Measurements from ENCODE around the gene ANKRD33.

ANKRD33 gene

DNA sequence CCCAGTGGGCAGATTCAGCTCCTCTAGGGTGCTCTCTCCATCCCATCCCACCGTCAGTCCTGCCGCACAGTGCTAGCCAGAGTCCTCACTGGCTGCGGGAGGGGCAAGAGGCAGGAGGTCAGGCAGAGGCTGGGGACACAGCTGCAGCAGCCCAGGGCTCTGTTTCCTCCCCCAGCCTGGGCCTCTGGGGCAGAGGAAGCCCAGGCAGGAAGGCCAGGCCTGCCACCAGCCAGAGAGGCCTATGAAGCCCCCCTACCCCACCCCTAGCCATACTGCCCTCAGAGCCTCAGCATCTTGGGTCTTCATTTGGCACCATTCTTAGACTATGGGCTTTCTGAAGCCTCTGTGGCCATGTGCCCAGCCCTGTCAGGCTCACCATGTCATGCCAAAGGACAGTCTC, 22.8 kb downstream of the ANKRD33 start:
- H3K4me1 ChIP-seq (ENCODE audit: control insufficient read depth, insufficient read depth, low read length), result peaks cover 10% of the 10 kb centered on the region
- peaks cover 40% of the 10 kb centered on the region for H3K27me3 ChIP-seq (ENCODE audit: control insufficient read depth, insufficient read depth, low read length, poor library complexity, severe bottlenecking)
- no peak overlapping the region for H3K4me3 ChIP-seq (ENCODE audit: insufficient read depth, low read depth, low read length)
- H3K9me3 ChIP-seq (ENCODE audit: control insufficient read depth, low read length), result no peaks in the 10 kb centered on the region
- H3K27ac ChIP-seq (ENCODE audit: insufficient read depth, low read depth, low read length, poor library complexity, severe bottlenecking), result no peak overlapping the region
- WGBS, 2 experiments, result 73 to 81% methylated on average over 3 of the region's 3 CpGs
- H3K36me3 ChIP-seq (ENCODE audit: control insufficient read depth, insufficient read depth, low read length), result no peaks in the 10 kb centered on the region

DNA sequence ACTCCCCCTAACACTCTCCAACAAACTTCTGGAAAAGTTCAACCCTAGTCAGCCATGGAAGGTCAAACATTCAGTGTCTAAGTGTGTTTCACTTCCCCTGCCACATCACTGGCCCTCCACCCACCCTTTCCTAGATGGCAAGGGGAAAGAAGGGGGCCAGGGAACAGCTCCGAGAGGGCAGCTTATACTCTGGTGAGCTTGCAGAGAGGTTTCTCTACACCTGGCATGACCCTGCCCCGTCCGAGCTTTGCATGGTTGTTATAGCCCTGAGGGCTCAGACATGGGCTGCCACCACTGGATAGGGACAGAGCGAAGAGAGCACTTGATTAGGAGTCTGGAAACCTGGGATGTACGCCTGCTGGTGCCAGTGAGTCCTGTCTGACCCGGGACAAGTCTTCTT, 23.4 kb downstream of the ANKRD33 start:
- peaks cover 34% of the 10 kb centered on the region for H3K27me3 ChIP-seq (ENCODE audit: control insufficient read depth, insufficient read depth, low read length, poor library complexity, severe bottlenecking)
- H3K27ac ChIP-seq (ENCODE audit: insufficient read depth, low read depth, low read length, poor library complexity, severe bottlenecking), result no peak overlapping the region
- H3K4me3 ChIP-seq (ENCODE audit: insufficient read depth, low read depth, low read length), result no peak overlapping the region
- H3K36me3 ChIP-seq (ENCODE audit: control insufficient read depth, insufficient read depth, low read length), result no peaks in the 10 kb centered on the region
- no peaks in the 10 kb centered on the region for H3K9me3 ChIP-seq (ENCODE audit: control insufficient read depth, low read length)
- WGBS, 2 experiments, result 85 to 86% methylated on average over 6 of the region's 6 CpGs
- peaks cover 10% of the 10 kb centered on the region for H3K4me1 ChIP-seq (ENCODE audit: control insufficient read depth, insufficient read depth, low read length)

DNA sequence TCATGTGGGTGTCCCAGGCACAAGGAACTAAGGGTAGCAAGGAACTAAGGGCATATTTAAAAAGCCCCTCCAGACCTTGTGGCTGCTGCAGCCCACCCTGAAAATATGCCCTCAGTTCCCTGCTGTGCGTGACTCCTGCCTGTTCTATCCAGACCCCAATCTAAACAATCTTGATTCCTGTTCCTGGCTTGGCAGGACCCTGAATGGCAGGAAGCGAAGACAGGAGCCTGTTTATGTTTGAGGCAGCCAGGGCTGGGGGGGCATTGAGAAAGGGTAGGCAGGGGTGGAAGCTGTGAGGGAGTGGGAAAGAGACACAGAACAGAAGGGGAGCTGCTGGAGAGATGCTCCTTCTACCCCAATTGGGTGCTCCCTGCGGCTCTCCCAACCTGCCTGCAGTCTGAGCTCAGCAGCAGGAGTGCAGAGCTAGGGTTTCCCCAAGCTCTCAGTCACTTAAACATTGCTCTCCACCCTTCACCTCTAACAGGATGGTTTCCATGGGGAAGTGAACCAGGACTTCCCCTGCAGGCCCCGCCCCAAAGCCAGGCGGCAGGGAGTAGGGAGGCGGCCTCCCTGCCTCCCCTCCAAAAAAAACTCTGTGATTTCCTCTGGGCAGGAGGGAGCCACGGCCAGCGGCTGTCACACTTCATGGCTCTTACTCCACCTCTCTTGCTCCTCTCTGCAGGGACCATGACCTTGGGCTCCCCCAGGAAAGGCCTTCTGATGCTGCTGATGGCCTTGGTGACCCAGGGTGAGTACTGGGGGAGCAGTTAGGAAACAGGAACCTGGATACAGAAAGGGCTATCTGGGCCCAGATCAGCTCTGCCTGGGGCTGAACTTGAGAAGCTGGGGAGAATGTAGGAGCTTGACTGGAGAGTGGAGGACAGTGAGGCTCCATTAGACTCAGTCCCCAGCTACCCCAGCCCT, 24.1 kb downstream of the ANKRD33 start:
- Histone ChIP-seq H3K27me3 (ENCODE audit: control insufficient read depth, insufficient read depth, low read length, poor library complexity, severe bottlenecking) (peaks cover 27% of the 10 kb centered on the region), H3K27ac (ENCODE audit: insufficient read depth, low read depth, low read length, poor library complexity, severe bottlenecking) (no peak overlapping the region), H3K4me3 (ENCODE audit: insufficient read depth, low read depth, low read length) (no peak overlapping the region), H3K4me1 (ENCODE audit: control insufficient read depth, insufficient read depth, low read length) (peaks cover 8% of the 10 kb centered on the region), H3K9me3 (ENCODE audit: control insufficient read depth, low read length) (no peaks in the 10 kb centered on the region), H3K36me3 (ENCODE audit: control insufficient read depth, insufficient read depth, low read length) (no peaks in the 10 kb centered on the region)
- 70 to 73% methylated on average over 8 of the region's 8 CpGs for whole genome bisulfite sequencing, 2 experiments

DNA sequence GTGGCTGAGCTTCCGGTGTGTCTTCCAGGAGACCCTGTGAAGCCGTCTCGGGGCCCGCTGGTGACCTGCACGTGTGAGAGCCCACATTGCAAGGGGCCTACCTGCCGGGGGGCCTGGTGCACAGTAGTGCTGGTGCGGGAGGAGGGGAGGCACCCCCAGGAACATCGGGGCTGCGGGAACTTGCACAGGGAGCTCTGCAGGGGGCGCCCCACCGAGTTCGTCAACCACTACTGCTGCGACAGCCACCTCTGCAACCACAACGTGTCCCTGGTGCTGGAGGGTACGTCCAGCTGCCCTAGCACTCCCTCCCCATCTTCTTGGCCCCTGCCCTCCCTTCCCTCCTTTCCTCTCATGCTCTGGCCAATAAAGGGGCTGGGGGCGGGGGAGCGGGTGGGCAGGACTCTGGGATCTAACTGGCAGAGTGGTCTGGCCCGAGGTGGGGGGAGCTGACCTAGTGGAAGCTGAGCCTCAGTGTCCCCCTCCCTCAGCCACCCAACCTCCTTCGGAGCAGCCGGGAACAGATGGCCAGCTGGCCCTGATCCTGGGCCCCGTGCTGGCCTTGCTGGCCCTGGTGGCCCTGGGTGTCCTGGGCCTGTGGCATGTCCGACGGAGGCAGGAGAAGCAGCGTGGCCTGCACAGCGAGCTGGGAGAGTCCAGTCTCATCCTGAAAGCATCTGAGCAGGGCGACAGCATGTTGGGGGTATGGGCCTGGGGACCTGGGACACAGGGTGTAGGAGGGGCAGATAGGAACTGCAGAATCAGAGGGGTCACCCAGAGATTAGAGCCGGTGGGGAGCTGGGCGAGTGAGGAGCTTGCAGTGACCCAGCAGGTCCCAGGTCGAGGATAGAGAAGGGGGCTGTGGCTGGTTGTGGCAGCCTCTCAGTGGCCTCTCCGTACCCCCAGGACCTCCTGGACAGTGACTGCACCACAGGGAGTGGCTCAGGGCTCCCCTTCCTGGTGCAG, 25.4 kb downstream of the ANKRD33 start:
- no peak overlapping the region for H3K4me3 ChIP-seq (ENCODE audit: insufficient read depth, low read depth, low read length)
- H3K27ac ChIP-seq (ENCODE audit: insufficient read depth, low read depth, low read length, poor library complexity, severe bottlenecking), result no peak overlapping the region
- peaks cover 6% of the 10 kb centered on the region for H3K4me1 ChIP-seq (ENCODE audit: control insufficient read depth, insufficient read depth, low read length)
- peaks cover 14% of the 10 kb centered on the region for H3K27me3 ChIP-seq (ENCODE audit: control insufficient read depth, insufficient read depth, low read length, poor library complexity, severe bottlenecking)
- H3K9me3 ChIP-seq (ENCODE audit: control insufficient read depth, low read length), result no peaks in the 10 kb centered on the region
- WGBS, 2 experiments, result 82% methylated on average over 30 of the region's 30 CpGs
- H3K36me3 ChIP-seq (ENCODE audit: control insufficient read depth, insufficient read depth, low read length), result no peaks in the 10 kb centered on the region

DNA sequence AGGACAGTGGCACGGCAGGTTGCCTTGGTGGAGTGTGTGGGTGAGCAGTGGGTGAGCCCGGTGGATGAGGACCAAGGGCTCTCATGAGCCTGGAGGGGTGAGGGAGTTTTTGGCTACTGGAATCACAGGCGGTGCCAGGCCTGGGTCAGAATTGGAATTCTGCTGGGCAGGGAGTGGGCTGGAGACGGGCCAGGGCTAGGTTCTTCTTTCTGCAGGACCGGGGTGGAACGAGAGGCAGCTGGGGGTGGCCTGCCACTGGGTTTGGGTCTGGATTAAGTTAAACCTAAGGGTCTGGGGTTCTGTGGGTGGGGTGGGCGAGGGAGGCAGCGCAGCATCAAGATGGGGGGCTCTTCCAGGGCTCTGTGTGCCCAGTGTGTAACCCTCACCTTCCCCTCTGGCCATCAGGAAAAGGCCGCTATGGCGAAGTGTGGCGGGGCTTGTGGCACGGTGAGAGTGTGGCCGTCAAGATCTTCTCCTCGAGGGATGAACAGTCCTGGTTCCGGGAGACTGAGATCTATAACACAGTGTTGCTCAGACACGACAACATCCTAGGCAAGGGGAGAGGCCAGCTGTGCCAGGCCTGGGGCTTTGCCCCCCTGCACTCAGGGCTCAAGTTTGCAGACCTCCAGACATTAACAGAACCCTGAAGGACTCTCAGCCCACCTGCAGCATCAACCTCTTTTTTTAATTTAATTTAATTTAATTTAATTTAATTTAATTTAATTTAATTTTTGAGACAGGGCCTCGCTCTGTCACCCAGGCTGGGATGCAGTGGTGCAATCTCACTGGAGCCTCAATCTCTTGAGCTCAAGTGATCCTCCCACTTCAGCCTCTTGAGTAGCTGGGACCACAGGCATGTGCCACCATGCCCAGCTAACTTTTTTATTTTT, 26.4 kb downstream of the ANKRD33 start:
- H3K9me3 ChIP-seq (ENCODE audit: control insufficient read depth, low read length), result no peaks in the 10 kb centered on the region
- WGBS, 2 experiments, result 94 to 95% methylated on average over 17 of the region's 17 CpGs
- no peak overlapping the region for H3K27ac ChIP-seq (ENCODE audit: insufficient read depth, low read depth, low read length, poor library complexity, severe bottlenecking)
- H3K27me3 ChIP-seq (ENCODE audit: control insufficient read depth, insufficient read depth, low read length, poor library complexity, severe bottlenecking), result peaks cover 5% of the 10 kb centered on the region
- H3K4me1 ChIP-seq (ENCODE audit: control insufficient read depth, insufficient read depth, low read length), result peaks cover 6% of the 10 kb centered on the region
- no peaks in the 10 kb centered on the region for H3K36me3 ChIP-seq (ENCODE audit: control insufficient read depth, insufficient read depth, low read length)
- no peak overlapping the region for H3K4me3 ChIP-seq (ENCODE audit: insufficient read depth, low read depth, low read length)

DNA sequence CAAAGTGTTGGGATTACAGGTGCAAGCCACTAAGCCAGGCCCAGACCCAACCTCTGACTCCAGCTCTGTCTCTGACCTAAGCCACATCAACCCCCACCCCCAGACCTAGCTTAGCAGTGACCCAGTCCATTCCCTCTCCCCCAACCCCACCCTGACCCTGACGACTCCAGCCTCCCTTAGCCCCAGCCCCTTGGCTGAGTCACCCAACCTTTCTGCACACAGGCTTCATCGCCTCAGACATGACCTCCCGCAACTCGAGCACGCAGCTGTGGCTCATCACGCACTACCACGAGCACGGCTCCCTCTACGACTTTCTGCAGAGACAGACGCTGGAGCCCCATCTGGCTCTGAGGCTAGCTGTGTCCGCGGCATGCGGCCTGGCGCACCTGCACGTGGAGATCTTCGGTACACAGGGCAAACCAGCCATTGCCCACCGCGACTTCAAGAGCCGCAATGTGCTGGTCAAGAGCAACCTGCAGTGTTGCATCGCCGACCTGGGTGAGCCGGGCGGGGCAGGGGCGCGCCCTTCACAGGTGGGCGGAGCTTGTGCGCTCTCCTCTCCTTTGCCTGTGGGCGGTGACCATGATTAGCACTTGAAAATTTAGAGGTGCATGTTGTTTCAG, 27.2 kb downstream of the ANKRD33 start:
- Histone ChIP-seq H3K4me1 (ENCODE audit: control insufficient read depth, insufficient read depth, low read length) (peaks cover 6% of the 10 kb centered on the region), H3K4me3 (ENCODE audit: insufficient read depth, low read depth, low read length) (no peak overlapping the region), H3K36me3 (ENCODE audit: control insufficient read depth, insufficient read depth, low read length) (no peaks in the 10 kb centered on the region), H3K9me3 (ENCODE audit: control insufficient read depth, low read length) (no peaks in the 10 kb centered on the region), H3K27me3 (ENCODE audit: control insufficient read depth, insufficient read depth, low read length, poor library complexity, severe bottlenecking) (peaks cover 4% of the 10 kb centered on the region), H3K27ac (ENCODE audit: insufficient read depth, low read depth, low read length, poor library complexity, severe bottlenecking) (no peak overlapping the region)
- 91 to 93% methylated on average over 28 of the region's 28 CpGs for WGBS, 2 experiments

DNA sequence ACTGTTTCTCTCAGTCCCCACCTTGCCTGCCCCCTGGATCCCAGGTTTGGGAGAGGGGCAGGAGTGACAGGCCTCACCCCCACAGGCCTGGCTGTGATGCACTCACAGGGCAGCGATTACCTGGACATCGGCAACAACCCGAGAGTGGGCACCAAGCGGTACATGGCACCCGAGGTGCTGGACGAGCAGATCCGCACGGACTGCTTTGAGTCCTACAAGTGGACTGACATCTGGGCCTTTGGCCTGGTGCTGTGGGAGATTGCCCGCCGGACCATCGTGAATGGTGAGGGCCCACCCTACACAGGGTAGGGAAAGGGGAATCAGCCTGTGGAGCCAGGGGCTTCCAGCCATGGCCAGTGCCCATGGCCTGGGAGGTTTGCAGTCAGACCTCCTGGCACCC, 28.0 kb downstream of the ANKRD33 start:
- H3K9me3 ChIP-seq (ENCODE audit: control insufficient read depth, low read length), result no peaks in the 10 kb centered on the region
- H3K36me3 ChIP-seq (ENCODE audit: control insufficient read depth, insufficient read depth, low read length), result no peaks in the 10 kb centered on the region
- peaks cover 8% of the 10 kb centered on the region for H3K4me1 ChIP-seq (ENCODE audit: control insufficient read depth, insufficient read depth, low read length)
- H3K27ac ChIP-seq (ENCODE audit: insufficient read depth, low read depth, low read length, poor library complexity, severe bottlenecking), result no peak overlapping the region
- WGBS, 2 experiments, result 96 to 98% methylated on average over 11 of the region's 11 CpGs
- no peaks in the 10 kb centered on the region for H3K27me3 ChIP-seq (ENCODE audit: control insufficient read depth, insufficient read depth, low read length, poor library complexity, severe bottlenecking)
- H3K4me3 ChIP-seq (ENCODE audit: insufficient read depth, low read depth, low read length), result no peak overlapping the region

DNA sequence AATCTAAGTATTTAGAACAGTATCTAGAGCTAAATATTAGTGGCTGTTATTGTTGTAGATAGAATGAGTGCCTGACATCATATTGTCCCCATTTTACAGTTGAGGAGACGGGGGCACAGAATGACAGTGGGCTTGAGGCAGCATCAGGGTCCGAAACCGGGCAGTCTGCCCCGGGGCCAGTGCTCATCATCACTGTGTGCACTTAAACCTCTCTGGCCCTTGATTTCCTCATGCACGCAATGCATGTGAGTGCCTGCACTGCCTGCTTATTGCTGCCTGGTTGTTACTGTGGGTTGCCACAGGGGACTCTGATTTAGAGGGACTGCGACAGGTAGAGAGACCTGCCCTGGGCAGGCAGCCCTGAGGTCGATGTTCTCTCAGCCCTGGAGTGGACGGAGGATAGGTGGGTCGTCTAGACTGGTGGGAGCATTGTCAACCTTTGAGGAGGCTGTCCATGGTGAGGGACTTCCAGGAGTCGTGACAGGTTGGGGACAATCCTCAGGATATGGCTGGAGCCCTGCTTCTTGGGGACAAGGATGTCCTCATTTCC, 29.2 kb downstream of the ANKRD33 start:
- no peaks in the 10 kb centered on the region for H3K36me3 ChIP-seq (ENCODE audit: control insufficient read depth, insufficient read depth, low read length)
- no peak overlapping the region for H3K4me3 ChIP-seq (ENCODE audit: insufficient read depth, low read depth, low read length)
- no peak overlapping the region for H3K27ac ChIP-seq (ENCODE audit: insufficient read depth, low read depth, low read length, poor library complexity, severe bottlenecking)
- peaks cover 15% of the 10 kb centered on the region for H3K4me1 ChIP-seq (ENCODE audit: control insufficient read depth, insufficient read depth, low read length)
- no peaks in the 10 kb centered on the region for H3K9me3 ChIP-seq (ENCODE audit: control insufficient read depth, low read length)
- no peaks in the 10 kb centered on the region for H3K27me3 ChIP-seq (ENCODE audit: control insufficient read depth, insufficient read depth, low read length, poor library complexity, severe bottlenecking)
- WGBS, 2 experiments, result 92 to 93% methylated on average over 10 of the region's 10 CpGs

DNA sequence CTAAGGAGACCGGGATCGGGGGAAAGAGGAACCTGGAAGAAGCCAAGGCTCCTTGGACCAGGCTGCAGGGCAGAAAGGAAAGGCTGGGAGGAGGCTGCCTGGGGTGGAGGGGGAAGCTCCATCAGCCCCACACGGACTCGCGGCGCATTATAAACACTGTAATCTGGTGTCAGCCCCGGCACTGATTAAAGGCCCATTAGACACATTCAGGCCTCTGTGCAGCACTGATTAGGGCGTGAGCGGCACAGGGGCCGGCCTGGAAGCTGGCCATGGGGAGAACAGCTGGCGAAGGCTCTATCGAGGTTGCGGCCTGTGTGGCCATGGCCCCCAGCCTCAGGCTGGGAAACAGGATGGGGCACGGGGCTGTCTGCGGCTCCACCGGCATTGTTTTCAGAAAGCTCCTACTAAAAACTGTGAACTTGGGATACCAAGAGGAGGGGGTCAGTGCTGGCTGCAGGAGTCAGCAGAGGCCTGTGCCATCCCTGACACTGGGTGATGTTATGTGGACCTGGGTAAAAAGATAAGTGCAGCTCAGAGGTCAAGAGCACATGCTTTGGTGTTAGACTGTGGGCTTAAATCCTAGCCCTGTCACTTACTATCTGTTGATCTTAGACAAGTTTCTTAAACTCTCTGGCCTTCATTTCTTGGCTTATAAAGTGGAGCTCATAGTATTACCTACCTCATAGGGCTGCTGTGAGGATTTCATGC, 30.0 kb downstream of the ANKRD33 start:
- H3K4me1 ChIP-seq (ENCODE audit: control insufficient read depth, insufficient read depth, low read length), result peaks cover 14% of the 10 kb centered on the region
- H3K27ac ChIP-seq (ENCODE audit: insufficient read depth, low read depth, low read length, poor library complexity, severe bottlenecking), result no peak overlapping the region
- H3K27me3 ChIP-seq (ENCODE audit: control insufficient read depth, insufficient read depth, low read length, poor library complexity, severe bottlenecking), result no peaks in the 10 kb centered on the region
- no peaks in the 10 kb centered on the region for H3K36me3 ChIP-seq (ENCODE audit: control insufficient read depth, insufficient read depth, low read length)
- H3K9me3 ChIP-seq (ENCODE audit: control insufficient read depth, low read length), result no peaks in the 10 kb centered on the region
- 90 to 91% methylated on average over 16 of the region's 16 CpGs for WGBS, 2 experiments
- H3K4me3 ChIP-seq (ENCODE audit: insufficient read depth, low read depth, low read length), result no peak overlapping the region

Measured in ectodermal cell (in vitro differentiated cells).